ENCODE results near the gene PPARGC1A. TPM values are rescaled to one million over a fixed set of nuclear protein-coding genes. Genes with fewer than 3 reads are reported as not detected.

The PPARGC1A gene
- total RNA-seq, 1 experiment from 2014 or later = 0.12 TPM

DNA sequence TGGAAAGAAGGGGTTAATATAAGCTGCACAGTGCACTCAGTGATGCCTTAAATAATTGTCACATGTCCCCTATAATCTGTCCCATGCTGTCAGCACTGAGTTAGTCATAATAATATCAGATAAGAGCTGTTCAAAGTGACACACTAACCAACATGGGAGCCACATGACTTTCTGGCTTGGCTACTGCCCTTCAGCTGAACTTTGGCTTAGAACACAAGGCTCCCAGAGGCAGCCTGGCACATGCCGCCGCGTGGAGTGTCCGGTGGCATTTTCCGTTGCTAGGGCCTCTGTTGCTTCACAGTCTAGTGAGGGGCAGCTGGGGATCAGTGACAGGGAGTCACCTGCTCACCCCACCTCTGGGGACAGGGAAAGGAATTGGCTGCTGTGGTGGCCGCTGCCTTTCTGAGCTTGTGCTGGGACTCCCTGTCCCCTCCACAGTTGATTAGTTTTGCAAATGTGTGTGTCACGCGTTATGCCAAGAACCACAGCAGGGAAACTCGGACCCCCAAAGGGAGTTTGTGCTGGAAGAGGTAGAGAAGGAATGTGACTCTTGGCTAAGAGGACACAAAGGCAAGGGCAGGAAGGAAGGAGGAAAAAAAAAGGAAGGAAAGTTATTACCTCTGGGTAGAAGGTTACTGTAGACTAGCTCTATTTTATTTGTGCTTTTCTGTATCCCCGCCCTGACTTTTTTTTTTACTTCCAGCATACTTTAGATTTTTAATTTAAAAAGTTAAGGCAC lies 41.1 kb upstream of the PPARGC1A start:
- ChIA-PET CTCF (interaction anchor here (0.6 to 4.6 kb wide), 9 partner anchors 22 to 1991 kb away, joined by 3 to 29 read pairs (median 3); no protein-coding TSS in a partner anchor), POLR2A (interaction anchor here (0.5 to 1.3 kb wide), 7 partner anchors 59 to 867 kb away, joined by 3 to 4 read pairs (median 3); no protein-coding TSS in a partner anchor)
- Mint-ChIP-seq H3K27me3 (ENCODE audit: insufficient read depth, unreplicated experiment) (no peaks in the 10 kb centered on the region), H3K36me3 (ENCODE audit: insufficient read depth, unreplicated experiment) (no peaks in the 10 kb centered on the region), H3K4me3 (ENCODE audit: unreplicated experiment) (no peak overlapping the region), H3K27ac (ENCODE audit: low read depth, unreplicated experiment) (no peak overlapping the region), H3K4me1 (ENCODE audit: insufficient read depth, unreplicated experiment) (peaks cover 44% of the 10 kb centered on the region), H3K9me3 (ENCODE audit: unreplicated experiment) (no peaks in the 10 kb centered on the region)
- DNase-seq (ENCODE audit: unreplicated experiment) = no peak
- BruUV-seq (replicated peaks) = no TSS peak
- TF ChIP-seq, protein P1, sequence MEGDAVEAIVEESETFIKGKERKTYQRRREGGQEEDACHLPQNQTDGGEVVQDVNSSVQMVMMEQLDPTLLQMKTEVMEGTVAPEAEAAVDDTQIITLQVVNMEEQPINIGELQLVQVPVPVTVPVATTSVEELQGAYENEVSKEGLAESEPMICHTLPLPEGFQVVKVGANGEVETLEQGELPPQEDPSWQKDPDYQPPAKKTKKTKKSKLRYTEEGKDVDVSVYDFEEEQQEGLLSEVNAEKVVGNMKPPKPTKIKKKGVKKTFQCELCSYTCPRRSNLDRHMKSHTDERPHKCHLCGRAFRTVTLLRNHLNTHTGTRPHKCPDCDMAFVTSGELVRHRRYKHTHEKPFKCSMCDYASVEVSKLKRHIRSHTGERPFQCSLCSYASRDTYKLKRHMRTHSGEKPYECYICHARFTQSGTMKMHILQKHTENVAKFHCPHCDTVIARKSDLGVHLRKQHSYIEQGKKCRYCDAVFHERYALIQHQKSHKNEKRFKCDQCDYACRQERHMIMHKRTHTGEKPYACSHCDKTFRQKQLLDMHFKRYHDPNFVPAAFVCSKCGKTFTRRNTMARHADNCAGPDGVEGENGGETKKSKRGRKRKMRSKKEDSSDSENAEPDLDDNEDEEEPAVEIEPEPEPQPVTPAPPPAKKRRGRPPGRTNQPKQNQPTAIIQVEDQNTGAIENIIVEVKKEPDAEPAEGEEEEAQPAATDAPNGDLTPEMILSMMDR (IDR thresholded peaks at IDR 0.05; ENCODE audit: unreplicated experiment) = no peak
- intact Hi-C loops (cut with micrococcal nuclease) = no loop called here

DNA sequence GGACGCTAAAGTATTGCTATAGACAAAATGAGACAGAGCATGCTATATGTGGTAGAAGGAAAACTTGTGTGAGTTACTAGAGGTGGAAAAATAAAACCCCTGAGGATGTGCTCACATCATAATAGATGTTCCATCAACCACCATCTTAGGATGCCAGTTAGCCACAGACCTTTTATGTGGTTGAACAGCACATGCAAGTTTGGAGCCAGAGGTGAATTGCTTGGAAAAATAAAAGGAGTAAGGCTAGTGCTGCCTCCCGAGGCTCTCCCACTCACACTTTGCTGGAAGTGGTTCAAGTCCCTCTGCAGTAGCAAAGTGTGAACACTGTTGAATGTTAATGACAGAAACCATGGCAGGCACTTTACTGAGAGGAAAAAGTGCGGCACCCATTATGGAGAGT lies 39.4 kb upstream of the PPARGC1A start:
- H3K27me3 Mint-ChIP-seq (ENCODE audit: insufficient read depth, unreplicated experiment) = no peaks in the 10 kb centered on the region
- no TSS peak for BruUV-seq (replicated peaks)
- no peak overlapping the region for H3K4me3 Mint-ChIP-seq (ENCODE audit: unreplicated experiment)
- POLR2A ChIA-PET = no interaction called here
- H3K27ac Mint-ChIP-seq (ENCODE audit: low read depth, unreplicated experiment) = no peak overlapping the region
- CTCF ChIA-PET = no interaction called here
- H3K36me3 Mint-ChIP-seq (ENCODE audit: insufficient read depth, unreplicated experiment) = no peaks in the 10 kb centered on the region
- no peak for DNase-seq (ENCODE audit: unreplicated experiment)
- intact Hi-C loops (cut with micrococcal nuclease) = no loop called here
- peaks cover 35% of the 10 kb centered on the region for H3K4me1 Mint-ChIP-seq (ENCODE audit: insufficient read depth, unreplicated experiment)
- TF ChIP-seq, protein P1 (IDR thresholded peaks at IDR 0.05; ENCODE audit: unreplicated experiment) = no peak
- H3K9me3 Mint-ChIP-seq (ENCODE audit: unreplicated experiment) = no peaks in the 10 kb centered on the region

DNA sequence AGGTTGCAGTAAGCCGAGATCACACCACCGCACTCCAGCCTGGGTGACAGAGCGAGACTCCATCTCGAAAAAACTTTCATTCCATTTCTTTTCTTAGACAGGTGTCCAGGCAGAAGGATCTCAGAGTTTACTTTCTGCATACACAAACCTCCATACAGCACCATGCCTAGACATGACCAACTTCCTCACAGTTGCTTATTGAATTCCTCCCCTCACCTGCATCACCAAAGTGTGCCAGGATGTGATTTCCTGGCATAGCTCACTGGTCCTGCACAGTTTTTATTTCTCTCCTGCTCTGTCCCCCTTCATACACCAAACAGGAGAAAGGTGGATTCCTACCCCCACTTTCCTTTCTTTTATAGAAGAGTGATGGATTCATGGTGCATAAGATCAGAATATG lies 34.7 kb upstream of the PPARGC1A start:
- Mint-ChIP-seq H3K36me3 (ENCODE audit: insufficient read depth, unreplicated experiment) (no peaks in the 10 kb centered on the region), H3K4me1 (ENCODE audit: insufficient read depth, unreplicated experiment) (peaks cover 14% of the 10 kb centered on the region), H3K27me3 (ENCODE audit: insufficient read depth, unreplicated experiment) (no peaks in the 10 kb centered on the region), H3K27ac (ENCODE audit: low read depth, unreplicated experiment) (no peak overlapping the region), H3K9me3 (ENCODE audit: unreplicated experiment) (no peaks in the 10 kb centered on the region), H3K4me3 (ENCODE audit: unreplicated experiment) (no peak overlapping the region)
- DNase-seq (ENCODE audit: unreplicated experiment) = no peak
- ChIA-PET CTCF (interaction anchor here (0.9 to 2.2 kb wide), 4 partner anchors 8 to 34 kb away, joined by 3 to 10 read pairs (median 3); no protein-coding TSS in a partner anchor), POLR2A (interaction anchor here (1.0 kb wide), 1 partner anchor 10 kb away, joined by 3 read pairs; no protein-coding TSS in a partner anchor)
- BruUV-seq (replicated peaks) = no TSS peak
- intact Hi-C loops (cut with micrococcal nuclease) = no loop called here
- TF ChIP-seq, protein P1 (IDR thresholded peaks at IDR 0.05; ENCODE audit: unreplicated experiment) = no peak

DNA sequence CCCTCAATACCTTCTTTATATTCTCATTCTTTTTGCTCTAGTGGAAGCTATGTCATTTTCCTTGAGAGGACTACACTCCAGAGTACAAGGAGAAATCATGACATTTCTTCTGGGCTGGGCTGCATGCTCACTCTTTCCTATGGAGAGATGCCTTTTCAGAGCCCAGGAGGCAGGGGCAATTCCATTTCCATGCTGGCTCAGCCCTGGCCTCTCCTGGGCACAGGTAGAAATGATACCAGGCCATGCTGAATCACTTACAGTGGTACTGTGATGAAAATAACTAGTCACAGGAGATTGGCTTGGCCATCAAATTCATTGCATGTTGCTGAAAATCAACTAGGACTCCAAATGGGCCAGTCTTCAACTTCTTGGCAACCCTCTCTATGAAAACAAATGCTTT lies 34.0 kb upstream of the PPARGC1A start:
- H3K4me1 Mint-ChIP-seq (ENCODE audit: insufficient read depth, unreplicated experiment) = peaks cover 14% of the 10 kb centered on the region
- H3K27ac Mint-ChIP-seq (ENCODE audit: low read depth, unreplicated experiment) = no peak overlapping the region
- ChIA-PET POLR2A (interaction anchor here (0.8 to 1.8 kb wide), 2 partner anchors 14 to 34 kb away, joined by 3 to 5 read pairs; partner anchors contain the start of gene PPARGC1A), CTCF (interaction anchor here (0.6 to 2.2 kb wide), 3 partner anchors 9 to 562 kb away, joined by 3 to 10 read pairs (median 3); no protein-coding TSS in a partner anchor)
- H3K9me3 Mint-ChIP-seq (ENCODE audit: unreplicated experiment) = no peaks in the 10 kb centered on the region
- TF ChIP-seq, protein P1 (IDR thresholded peaks at IDR 0.05; ENCODE audit: unreplicated experiment) = no peak
- no peak overlapping the region for H3K4me3 Mint-ChIP-seq (ENCODE audit: unreplicated experiment)
- DNase-seq (ENCODE audit: unreplicated experiment) = no peak
- no TSS peak for BruUV-seq (replicated peaks)
- no peaks in the 10 kb centered on the region for H3K36me3 Mint-ChIP-seq (ENCODE audit: insufficient read depth, unreplicated experiment)
- no peaks in the 10 kb centered on the region for H3K27me3 Mint-ChIP-seq (ENCODE audit: insufficient read depth, unreplicated experiment)
- intact Hi-C loops (cut with micrococcal nuclease) = no loop called here
